GM18520 (cell line): ENCODE measurements around the gene ILK.

Experiments used
- ATAC-seq: cut with Tn5 transposase; IDR thresholded peaks from one replicate; pipeline ENCODE4 v1.9.1; 2021; ENCODE audit not compliant: unreplicated experiment

ILK gene

DNA sequence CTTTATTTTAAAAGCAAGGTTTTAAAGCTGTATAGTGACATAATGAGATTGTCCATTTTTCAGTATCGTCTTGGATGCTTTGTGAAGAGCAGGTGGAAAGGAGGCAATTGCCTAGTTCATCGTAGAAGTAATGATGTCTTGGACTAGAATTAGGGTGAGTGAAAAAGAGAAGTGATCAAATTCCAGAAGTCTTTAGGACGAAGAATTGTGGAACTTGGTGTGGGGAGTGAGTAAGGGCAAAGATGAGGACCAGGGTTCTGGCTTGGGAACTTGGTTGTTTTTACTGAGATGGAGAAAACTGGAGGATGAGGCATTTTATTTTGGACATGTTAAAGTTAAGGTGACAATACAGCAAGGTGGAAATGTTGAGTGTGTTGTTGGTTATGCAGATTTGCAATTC is 1.2 kb downstream of the ILK start:
- no peak for ATAC-seq

DNA sequence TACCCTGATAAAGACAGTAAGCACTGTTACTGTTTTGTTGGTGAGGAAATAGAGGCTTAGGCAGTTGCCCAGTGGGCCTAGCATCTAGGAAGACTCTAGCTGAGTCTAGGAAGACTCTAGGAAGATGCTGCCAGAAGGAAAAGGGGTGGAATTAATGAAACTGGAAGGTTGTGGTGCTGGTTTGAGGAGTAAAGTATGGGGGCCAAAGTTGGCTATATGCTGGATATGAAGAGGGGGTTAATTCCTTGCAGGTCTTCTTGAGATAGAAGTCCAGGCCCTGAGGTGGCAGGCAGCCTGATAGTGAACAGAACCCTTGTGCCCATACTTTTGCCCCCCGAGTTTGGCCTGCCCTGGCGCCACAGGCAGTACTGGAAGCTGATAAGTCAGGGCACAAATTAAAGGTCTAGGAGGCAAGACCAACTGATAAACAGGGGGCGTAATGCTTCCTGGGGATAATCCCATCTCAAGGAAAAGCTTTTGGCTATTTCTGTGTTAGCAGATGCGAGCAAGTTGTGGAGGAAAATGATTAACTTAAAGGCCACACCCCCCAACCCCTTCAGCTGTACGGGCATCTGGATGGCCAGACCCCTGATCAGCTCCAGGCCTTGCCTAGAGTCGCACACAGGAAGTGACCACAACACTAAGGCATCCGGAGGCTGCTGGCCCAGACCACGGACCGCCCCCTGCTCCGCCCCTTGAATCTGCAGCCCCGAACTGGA is 3.1 kb downstream of the ILK start:
- peak; percentile 26 for ATAC-seq

DNA sequence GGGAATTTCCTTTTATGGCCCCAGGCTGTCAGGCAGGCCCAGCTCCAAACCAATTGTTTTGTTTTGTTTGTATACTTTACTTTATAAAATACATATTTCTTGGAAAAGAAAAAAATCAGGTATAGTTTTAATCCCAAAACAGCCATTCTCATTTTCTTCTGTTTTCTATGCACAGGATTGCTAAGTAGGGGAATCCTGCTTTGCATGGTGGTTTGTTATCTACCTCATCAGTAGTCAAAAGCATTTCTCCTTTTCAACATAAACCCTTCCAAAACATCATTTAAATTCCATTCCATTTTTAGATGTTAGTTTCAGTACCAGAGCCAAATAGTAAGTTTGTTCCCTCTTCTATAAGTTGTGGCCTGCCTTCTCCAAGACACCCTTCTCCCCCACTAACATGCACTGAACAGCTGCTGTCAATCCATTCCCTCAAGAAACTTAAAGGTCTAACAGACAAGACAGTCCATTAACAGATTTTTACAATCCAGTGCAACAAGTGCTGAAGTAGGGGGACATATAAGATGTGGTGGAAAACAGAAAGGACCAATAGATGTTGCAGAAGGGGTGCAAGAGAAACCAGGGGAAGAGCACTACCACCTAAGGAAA is 3.7 kb downstream of the ILK start:
- no peak for ATAC-seq

DNA sequence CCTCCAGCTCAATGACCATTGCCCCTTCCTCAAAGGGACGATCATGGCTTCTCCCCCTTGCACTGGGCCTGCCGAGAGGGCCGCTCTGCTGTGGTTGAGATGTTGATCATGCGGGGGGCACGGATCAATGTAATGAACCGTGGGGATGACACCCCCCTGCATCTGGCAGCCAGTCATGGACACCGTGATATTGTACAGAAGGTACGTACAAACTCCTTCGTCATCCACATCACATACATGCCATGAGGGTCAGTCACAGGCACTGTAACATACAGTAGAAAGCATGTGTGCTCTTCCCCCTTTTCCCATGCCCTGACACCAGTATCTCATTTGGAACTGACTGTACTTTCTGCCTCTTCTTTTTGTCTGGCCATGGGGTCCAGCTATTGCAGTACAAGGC is 4.4 kb downstream of the ILK start:
- no peak for ATAC-seq

DNA sequence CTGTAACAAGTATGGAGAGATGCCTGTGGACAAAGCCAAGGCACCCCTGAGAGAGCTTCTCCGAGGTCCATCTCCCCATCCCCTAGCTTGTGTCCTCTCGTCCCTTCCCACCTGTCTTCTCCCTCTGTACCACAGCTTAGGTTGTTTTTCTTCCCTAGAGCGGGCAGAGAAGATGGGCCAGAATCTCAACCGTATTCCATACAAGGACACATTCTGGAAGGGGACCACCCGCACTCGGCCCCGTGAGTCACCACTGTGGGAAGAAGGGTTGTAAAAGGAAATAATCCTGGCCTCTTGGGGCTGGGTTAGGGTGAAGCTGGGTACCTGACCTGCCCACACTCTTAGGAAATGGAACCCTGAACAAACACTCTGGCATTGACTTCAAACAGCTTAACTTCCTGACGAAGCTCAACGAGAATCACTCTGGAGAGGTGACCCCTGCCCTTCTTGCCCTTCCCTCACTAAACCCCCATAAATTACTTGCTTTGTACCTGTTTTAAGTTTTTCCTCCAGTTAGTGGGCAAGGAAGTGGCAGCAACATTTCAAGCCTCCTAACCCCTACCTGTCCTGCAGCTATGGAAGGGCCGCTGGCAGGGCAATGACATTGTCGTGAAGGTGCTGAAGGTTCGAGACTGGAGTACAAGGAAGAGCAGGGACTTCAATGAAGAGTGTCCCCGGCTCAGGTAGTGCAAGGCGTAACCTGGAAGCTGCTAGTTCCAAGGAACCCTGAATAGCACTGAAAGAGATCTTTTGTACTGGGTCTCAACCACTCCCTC is 5.3 kb downstream of the ILK start:
- ATAC-seq, result no peak

DNA sequence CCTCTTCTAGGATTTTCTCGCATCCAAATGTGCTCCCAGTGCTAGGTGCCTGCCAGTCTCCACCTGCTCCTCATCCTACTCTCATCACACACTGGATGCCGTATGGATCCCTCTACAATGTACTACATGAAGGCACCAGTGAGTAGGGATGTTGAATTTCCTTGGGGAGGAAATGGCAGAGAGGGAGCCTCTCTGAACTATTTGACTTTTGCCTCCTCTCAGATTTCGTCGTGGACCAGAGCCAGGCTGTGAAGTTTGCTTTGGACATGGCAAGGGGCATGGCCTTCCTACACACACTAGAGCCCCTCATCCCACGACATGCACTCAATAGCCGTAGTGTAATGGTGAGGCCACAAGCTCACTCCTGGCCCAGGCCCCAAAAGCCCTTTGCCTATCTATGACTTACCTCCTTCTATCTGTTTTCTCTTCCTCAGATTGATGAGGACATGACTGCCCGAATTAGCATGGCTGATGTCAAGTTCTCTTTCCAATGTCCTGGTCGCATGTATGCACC is 6.0 kb downstream of the ILK start:
- ATAC-seq, result no peak

DNA sequence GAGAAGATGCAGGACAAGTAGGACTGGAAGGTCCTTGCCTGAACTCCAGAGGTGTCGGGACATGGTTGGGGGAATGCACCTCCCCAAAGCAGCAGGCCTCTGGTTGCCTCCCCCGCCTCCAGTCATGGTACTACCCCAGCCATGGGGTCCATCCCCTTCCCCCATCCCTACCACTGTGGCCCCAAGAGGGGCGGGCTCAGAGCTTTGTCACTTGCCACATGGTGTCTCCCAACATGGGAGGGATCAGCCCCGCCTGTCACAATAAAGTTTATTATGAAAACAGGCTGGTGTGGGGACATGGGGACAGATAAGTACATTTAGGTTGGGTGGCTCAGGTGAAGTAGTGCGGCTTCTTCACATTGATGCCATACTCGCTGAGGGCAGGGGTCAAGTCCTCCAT is 7.0 kb downstream of the ILK start:
- ATAC-seq, result no peak

DNA sequence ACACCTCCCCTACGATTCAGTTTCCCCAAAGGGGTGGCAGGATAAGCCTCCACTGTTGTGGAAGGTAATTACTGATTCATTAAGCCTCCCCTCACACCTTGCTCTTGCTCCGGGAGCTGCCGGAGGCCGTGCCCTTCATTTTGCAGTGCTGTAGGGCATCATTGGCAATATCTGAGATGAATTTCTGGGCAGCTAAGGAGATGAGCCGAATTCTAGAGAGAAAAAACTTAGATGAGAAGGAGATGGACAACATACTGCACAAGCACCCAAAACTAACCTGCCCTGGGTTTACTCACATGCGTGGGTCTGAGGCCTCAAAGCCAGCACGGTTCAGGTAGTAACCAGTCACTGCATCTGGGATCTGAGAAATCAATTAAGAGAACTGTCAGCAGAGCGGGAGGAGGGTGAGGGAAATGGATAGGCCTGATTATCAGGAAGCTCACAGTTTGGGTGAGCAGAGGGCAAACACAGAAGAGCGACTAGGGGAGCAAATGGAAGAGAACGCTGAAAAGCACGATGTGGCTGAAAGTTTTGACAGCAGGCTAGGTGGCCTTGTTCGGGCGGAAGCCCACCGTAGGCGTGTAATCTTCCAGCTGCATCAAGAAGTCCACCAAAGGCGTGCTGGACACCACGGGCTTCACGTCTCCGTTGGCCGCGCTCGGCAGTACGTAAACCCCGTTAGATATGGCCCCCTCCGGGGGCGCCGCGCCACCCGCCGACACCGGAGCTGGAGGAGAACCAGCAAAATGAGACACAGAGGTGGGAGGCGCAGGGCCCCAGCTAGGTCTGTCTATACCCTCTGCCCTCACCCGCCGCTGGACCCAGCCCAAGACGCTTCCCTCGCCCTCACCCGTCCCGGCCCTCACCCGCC is 7.8 kb downstream of the ILK start:
- ATAC-seq, result no peak

DNA sequence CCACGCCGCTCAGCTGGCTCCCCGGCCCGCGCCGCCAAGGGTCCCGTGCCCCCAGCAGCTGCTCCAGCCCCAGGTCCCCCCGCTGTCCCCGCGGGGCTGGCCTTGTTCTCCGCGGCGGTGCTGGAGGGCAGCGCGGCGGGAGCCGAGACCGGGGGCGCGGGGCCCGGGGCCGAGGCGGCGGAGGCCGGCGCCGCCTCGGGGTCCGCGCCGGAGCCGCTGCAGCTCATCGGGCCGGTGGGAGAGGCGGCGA is 8.3 kb downstream of the ILK start:
- ATAC-seq, result peak; percentile 11

DNA sequence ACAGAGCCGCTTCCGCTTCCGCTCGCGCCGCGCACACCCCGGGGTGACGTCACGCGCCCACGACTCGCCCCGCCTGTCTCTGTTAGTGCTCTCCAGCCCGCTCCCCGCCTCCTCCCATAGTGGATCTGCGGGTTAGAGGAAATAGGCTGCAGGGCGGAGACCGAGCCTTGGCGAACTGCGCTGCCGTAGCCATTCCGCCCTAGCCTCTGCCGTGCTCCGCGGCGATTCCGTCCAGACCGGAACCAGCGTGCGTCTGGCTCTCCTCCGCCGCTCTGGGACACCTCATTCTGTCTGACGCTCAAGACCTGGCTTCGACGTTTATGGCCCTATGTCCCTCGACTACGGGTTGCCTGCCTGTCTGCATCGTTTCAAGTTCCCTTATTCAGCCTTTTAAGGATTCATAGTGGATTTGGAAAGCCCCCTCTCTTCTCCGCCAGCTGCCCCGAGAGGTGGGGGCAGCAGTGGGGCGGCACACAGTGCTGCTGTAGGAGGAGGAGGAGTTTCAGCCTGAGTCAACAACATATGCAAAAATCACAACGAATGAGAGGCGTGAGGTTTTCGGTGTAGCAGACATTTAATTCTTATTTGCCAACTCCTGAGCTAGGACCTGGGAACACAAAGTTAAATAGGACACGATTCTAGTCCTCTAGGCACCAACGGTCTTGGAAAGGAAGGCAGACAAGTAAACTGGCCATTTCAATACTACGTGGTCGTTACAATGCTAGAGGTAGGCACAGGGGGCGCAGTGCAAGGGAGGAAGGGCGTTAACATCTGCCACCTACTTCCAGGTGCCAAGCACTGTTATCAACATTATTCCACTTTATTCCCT is 8.9 kb downstream of the ILK start, which contains the start of gene TAF10:
Gene TAF10 (minus strand): TSS at position 4 of the 829 bp plus-strand sequence. CDS start 27 bp downstream, outside the sequence.
- peak; percentile 72 for ATAC-seq

DNA sequence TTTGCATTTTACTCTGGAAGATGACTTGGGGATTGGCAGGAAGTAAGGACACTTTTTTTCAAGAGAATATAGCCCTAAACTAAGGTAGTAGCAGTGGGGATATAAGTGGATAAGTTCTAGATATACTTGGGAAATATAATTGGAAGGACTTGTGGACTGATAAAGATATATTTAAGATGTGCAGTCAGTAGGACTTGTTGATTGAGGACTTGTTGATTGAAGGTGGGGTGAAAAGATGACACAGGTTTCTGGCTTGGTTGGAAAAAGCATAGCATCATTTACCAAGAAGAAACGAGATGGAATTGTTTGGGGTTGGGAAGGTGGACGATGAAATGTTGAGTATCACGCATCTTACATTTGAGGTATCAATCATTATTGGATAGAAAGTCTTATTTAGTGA is 9.9 kb downstream of the ILK start:
- ATAC-seq, result no peak

DNA sequence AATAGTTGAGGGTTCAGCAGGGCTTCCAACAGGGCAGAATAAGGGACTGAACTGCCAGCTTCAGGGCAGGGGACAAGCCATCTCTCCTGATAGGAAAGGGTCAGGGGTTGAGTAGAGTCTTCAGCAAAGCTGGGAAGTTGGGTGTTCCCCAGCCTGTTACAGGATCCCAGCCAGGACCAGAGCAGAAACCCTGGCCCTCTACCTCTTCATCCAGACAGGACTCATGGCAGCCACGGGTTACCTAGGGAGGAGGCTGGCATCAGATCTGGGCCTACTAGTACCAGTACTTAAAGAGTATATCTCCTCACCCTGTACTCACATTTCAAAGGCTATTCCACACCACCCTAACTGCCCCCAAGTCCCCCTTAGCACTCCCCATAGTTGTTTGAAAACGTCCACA is 10.9 kb downstream of the ILK start:
- no peak for ATAC-seq

DNA sequence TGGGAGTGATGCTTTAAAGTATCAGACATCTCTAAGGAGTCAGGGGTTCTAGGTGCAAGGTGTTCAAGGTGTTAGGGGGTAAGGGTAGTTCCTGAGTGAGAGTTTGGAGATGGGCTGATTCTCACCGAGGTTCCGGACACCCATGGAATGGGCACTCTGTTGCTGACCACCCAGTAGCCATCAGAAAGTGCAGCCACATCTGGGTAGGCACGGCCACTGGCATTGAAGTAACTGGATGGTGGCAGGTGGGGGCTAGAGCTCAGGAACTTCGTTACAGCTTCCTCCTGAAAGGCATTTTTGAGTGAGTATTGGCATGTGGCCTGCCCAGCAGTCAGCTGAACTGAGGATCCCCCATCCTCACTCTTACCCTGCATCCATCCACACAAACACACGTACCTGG is 11.5 kb downstream of the ILK start:
- ATAC-seq, result no peak

DNA sequence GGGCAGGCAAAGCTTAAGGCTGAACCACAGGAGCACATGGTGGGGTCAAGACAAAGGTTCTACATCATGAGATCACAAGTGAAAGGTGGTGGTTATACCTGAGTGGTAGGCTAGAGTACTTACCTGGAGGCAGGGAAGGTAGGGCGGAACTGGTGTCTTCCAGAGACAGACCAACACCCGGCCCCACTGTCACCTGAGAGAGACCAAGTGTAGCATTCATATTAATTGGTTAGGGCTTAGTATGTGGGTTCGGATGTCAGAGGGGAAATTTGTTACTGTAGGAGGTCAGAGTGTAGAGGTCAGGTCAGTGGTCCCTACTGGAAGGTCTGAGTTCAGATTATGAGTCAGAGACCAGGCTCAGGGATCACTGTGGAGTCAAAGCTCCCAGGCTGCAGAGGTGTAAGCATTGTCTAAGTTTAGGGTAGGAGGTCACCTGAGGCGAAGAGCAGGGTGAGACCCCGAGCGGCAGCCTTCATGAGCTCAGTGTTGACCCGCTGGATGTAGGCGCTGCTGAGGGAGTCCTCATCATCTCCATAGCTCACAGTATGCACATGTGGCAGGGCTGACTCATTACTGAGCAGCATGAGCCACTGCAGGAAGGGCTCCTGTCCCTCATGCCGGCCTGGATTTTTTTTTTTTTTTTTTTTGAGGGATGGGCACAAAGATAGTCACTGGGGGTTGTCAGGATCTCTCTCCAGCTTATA is 12.5 kb downstream of the ILK start:
- no peak for ATAC-seq

DNA sequence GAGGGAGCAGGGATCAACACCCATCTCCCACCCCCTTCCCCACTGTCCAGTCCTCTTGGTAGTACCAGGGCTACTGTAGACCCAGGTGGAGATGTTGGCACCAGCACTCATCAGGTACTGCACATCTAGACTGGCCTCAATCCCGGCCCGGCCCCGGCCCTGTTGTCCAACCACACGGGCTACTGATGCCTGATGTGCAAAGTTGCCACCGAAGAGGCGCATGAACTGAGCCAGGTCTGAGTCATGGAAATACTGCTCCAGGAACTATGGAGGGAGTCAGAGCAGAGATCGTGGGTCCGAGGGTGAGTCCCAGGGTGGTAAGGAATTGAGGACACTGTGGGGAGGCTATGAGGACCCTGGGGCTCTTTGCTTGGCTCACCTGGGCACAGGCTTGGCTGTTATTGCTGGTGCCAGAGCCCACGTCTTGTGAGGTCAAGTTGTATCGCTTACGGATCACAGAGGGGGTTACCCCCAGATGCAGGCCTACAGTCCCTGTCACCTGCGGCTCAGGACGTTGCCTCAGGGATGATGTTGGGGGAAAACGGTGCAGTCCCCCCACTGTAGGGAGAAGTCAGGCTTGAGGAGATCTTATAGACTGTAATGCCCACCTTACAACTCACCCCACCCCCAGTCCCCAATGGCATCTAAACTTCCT is 13.1 kb downstream of the ILK start:
- ATAC-seq, result no peak

DNA sequence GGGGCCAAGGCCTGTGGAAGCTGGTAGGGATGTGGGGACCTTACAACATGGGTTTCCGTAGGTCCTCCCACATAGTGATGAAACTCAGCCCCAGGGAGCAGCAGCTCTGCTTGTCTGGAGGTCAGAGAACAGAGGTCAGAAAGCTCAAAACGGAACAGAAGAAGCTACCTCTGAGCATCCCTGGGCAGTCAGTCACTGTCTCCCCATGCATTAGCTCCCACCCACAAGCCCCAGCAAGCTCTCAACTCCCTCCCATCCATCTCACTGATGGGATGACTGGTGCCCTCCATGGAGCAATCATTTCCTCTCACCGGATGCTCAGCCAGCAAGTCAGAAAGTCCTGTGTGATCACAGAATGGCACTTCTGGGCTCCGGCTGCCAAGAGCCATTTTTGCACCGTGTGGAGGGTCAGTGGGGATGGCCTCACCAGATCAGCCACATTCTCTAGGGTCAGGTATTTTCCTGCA is 13.8 kb downstream of the ILK start:
- ATAC-seq, result no peak

DNA sequence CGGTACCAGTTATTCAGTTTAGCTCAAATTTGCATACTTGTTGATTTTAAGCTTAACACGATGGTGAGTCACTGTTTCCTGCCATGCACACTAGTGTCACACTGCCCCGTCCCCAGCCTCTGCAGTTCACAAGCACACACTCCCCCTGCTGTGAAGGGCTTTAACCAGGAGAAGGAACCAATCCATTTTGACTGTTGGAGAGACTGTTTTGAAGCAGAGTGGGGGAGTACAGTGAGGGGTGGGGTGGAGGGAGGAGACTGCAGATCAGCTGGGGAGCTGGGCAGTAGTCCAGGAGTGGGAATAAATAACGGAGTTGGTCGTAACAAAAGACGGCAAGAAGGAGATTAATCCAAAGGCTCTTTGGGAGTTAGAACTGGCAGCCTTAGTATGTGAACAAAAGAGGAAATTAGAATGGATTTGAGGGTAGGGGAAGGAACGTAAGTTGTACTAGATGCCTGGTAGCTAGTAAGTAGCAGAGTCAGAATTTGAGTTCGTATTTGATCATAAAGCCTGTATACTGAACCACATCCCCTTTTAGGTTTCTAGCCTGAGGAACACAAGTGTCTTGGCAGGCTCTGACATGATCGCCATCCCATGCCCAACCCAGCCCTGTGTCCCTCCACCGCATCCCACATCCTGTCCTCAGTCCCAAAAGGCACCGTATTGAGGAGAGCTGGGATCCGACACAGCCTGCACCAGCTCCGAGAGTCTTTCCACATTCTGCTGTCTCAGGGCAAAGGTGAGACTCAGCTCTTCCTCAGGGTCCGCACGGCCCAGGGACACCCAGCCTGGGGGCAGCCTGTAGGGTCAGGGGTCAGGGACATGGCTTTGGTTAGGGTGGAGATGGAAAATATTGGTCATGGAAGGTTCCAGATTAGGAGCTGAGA is 14.8 kb downstream of the ILK start:
- no peak for ATAC-seq
